DND-41 (cell line): ENCODE results near the gene ZDHHC22.

Experiments used
- EZH2 ChIP-seq: IDR thresholded peaks from 3 replicates; pipeline ENCODE4 v1.6.1; 2012; ENCODE audit warnings: borderline replicate concordance, low read depth, mild to moderate bottlenecking, moderate library complexity, low read length, inconsistent platforms; ENCODE audit not compliant: severe bottlenecking
- TF ChIP-seq, protein P1 (sequence below): IDR thresholded peaks from 2 replicates; pipeline ENCODE4 v1.5.1; 2012; ENCODE audit warnings: borderline replicate concordance, low read length, moderate library complexity, mild to moderate bottlenecking; ENCODE audit not compliant: poor library complexity, severe bottlenecking; ENCODE audit errors: extremely low read depth

DNA sequence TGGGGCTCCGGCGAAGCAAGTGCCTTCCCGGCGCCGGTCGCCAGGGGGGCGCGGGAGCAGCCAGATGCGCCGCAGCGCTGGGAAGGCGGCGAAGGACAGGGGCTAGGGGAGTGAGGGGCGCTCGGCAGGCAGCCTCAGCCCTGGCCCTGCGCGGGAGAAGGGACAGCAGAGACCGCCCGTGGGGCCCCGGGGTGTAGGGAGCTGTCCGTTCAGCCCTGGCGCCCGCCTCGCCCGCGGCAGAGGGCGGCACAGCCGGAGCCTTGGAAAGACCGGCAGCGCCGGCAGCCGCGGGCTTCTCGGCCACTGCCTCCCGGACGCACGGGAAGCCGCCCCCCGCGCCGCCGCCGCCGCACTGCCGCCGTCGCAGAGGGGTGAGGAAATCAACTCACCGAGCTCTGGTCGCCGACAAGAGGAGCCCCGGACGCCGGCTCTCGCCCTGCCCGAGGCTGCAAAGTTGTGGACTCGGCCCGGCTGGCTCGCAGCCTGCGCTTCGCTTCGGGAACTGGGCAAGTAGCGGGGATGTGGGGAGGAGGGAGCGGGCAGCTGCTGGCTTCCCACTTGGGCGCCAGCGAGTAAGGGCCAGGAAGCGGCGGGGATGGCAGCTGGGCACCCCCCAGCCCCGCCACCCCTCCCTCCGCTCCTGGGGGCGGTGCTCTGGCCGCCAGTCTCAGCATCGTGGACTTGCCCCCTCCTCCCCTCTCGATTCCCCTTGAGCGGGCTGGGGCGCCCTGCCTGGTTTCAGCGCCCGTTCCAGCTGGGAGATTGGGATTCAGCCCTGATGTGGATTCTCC is at the start of gene ZDHHC22:
- TF ChIP-seq, protein P1, sequence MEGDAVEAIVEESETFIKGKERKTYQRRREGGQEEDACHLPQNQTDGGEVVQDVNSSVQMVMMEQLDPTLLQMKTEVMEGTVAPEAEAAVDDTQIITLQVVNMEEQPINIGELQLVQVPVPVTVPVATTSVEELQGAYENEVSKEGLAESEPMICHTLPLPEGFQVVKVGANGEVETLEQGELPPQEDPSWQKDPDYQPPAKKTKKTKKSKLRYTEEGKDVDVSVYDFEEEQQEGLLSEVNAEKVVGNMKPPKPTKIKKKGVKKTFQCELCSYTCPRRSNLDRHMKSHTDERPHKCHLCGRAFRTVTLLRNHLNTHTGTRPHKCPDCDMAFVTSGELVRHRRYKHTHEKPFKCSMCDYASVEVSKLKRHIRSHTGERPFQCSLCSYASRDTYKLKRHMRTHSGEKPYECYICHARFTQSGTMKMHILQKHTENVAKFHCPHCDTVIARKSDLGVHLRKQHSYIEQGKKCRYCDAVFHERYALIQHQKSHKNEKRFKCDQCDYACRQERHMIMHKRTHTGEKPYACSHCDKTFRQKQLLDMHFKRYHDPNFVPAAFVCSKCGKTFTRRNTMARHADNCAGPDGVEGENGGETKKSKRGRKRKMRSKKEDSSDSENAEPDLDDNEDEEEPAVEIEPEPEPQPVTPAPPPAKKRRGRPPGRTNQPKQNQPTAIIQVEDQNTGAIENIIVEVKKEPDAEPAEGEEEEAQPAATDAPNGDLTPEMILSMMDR: no peak
- no peak for TF ChIP-seq EZH2
